OCI-LY1 (cell line): ENCODE data around the gene NFIX.

Experiments
- EZH2 ChIP-seq: fragments of 200-600 bp; sonication (generic), shearing (Covaris generic); IDR thresholded peaks from 2 replicates; pipeline ENCODE4 v1.8.0; 2017; ENCODE audit warnings: borderline replicate concordance, mixed run types, mild to moderate bottlenecking, antibody characterized with exemption, low read length, moderate library complexity, mixed read lengths
- TF ChIP-seq, protein P1 (sequence below): fragments of 200-600 bp; sonication (generic), shearing (Covaris generic); IDR thresholded peaks from 2 replicates; pipeline ENCODE4 v1.5.1; 2017; ENCODE audit warnings: mild to moderate bottlenecking, antibody characterized with exemption, low read length, moderate library complexity, mixed read lengths

GRCh38 chr19:13117772-13118423, 122.6 kb downstream of the NFIX start, which contains the start of gene NACC1:
- TF ChIP-seq, protein P1, sequence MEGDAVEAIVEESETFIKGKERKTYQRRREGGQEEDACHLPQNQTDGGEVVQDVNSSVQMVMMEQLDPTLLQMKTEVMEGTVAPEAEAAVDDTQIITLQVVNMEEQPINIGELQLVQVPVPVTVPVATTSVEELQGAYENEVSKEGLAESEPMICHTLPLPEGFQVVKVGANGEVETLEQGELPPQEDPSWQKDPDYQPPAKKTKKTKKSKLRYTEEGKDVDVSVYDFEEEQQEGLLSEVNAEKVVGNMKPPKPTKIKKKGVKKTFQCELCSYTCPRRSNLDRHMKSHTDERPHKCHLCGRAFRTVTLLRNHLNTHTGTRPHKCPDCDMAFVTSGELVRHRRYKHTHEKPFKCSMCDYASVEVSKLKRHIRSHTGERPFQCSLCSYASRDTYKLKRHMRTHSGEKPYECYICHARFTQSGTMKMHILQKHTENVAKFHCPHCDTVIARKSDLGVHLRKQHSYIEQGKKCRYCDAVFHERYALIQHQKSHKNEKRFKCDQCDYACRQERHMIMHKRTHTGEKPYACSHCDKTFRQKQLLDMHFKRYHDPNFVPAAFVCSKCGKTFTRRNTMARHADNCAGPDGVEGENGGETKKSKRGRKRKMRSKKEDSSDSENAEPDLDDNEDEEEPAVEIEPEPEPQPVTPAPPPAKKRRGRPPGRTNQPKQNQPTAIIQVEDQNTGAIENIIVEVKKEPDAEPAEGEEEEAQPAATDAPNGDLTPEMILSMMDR: no peak
- no peak for TF ChIP-seq EZH2
